H1 (cell line): ENCODE data around the gene UVSSA. TPM values are rescaled to one million over a fixed set of nuclear protein-coding genes. Genes with fewer than 3 reads are reported as not detected.

Source experiments
- CTCF ChIA-PET: fragments of 300-600 bp; sonication (Branson Sonifier 250); formaldehyde crosslinking; loops from one replicate; lab custom pipeline; 2021; ENCODE audit not compliant: partially characterized antibody; lab: Charles Lee
- POLR2A ChIA-PET: fragments of 300-600 bp; sonication (Branson Sonifier 250); formaldehyde crosslinking; loops from one replicate; lab custom pipeline; 2021; ENCODE audit warnings: inconsistent platforms; ENCODE audit not compliant: partially characterized antibody; lab: Charles Lee
- DNase-seq, 2 experiments: peaks; one replicate each; pipeline versions ENCODE4 v3.0.0 to v3.0.0-alpha.2; 2010 to 2022; ENCODE audit warnings: low spot score in 2 of 2, low read depth in 1 of 2, mixed read lengths in 1 of 2
- FAIRE-seq: peaks from 2 replicates; lab custom pipeline; 2011; peaks lifted over from hg19 to GRCh38; lab: Jason Lieb, UNC
- H2AFZ ChIP-seq: 2 replicates; pipeline ENCODE4 v1.8.1; 2012; ENCODE audit warnings: low read length, inconsistent platforms
- H2AK5ac ChIP-seq: 2 replicates; pipeline ENCODE4 v1.6.1; 2013; ENCODE audit warnings: low read depth, low read length
- H2BK120ac ChIP-seq: replicated peaks from 2 replicates; pipeline ENCODE3; 2013; ENCODE audit warnings: low read depth, low read length, inconsistent platforms
- H2BK12ac ChIP-seq: 2 replicates; pipeline ENCODE4 v1.6.1; 2013; ENCODE audit warnings: low read depth, low read length
- H2BK15ac ChIP-seq: 2 replicates; pipeline ENCODE4 v1.6.1; 2013; ENCODE audit warnings: low read length
- H2BK20ac ChIP-seq: 2 replicates; pipeline ENCODE4 v1.6.1; 2013; ENCODE audit warnings: low read length
- H2BK5ac ChIP-seq: 2 replicates; pipeline ENCODE4 v1.6.1; 2013; ENCODE audit warnings: low read depth, low read length
- H3K14ac ChIP-seq: 2 replicates; pipeline ENCODE4 v1.6.1; 2013; ENCODE audit warnings: inconsistent platforms; ENCODE audit not compliant: insufficient read length
- H3K18ac ChIP-seq: 2 replicates; pipeline ENCODE4 v1.6.1; 2013; ENCODE audit warnings: low read length; ENCODE audit errors: extremely low read depth
- H3K23ac ChIP-seq: 2 replicates; pipeline ENCODE4 v1.6.1; 2013; ENCODE audit warnings: inconsistent platforms; ENCODE audit not compliant: insufficient read length
- H3K23me2 ChIP-seq: 2 replicates; pipeline ENCODE4 v1.6.1; 2013; ENCODE audit warnings: low read depth, low read length
- H3K27ac ChIP-seq: 2 replicates; pipeline ENCODE4 v1.6.1; 2011; ENCODE audit warnings: low read depth, low read length, inconsistent platforms
- H3K27me3 ChIP-seq, 4 experiments: replicated peaks in 1 of 4; 1 replicate in 1 of 4; 2 replicates in 3 of 4; pipeline versions ENCODE4 v1.6.1 to v1.8.1; 2011 to 2013; ENCODE audit warnings: low read length in 3 of 4, mild to moderate bottlenecking in 3 of 4, inconsistent platforms in 2 of 4, mixed read lengths in 2 of 4, moderate library complexity in 1 of 4; ENCODE audit not compliant: control insufficient read depth in 3 of 4, insufficient read depth in 3 of 4; ENCODE audit errors: extremely low read depth in 1 of 4
- H3K36me3 ChIP-seq, 4 experiments: 2 replicates each; pipeline versions ENCODE4 v1.6.1 to v1.8.1; 2011 to 2013; ENCODE audit warnings: mild to moderate bottlenecking in 4 of 4, low read length in 3 of 4, moderate library complexity in 2 of 4, control low read depth in 1 of 4, inconsistent platforms in 1 of 4; ENCODE audit not compliant: insufficient read depth in 4 of 4, control insufficient read depth in 2 of 4
- H3K4ac ChIP-seq: replicated peaks from 2 replicates; pipeline ENCODE3; 2013; ENCODE audit warnings: low read length, low read depth, mixed read lengths, inconsistent platforms; ENCODE audit not compliant: insufficient read length
- H3K4me1 ChIP-seq, 4 experiments: replicated peaks in 1 of 4; 1 replicate in 1 of 4; 2 replicates in 3 of 4; pipeline versions ENCODE4 v1.6.1 to v1.8.1; 2011 to 2013; ENCODE audit warnings: low read length in 3 of 4, inconsistent platforms in 2 of 4, mixed read lengths in 1 of 4; ENCODE audit not compliant: insufficient read depth in 4 of 4, control insufficient read depth in 3 of 4
- H3K4me2 ChIP-seq, 2 experiments: 2 replicates each; pipeline versions ENCODE4 v1.6.1 to v1.8.1; 2011 to 2013; ENCODE audit warnings: low read depth in 2 of 2, low read length in 2 of 2, control low read depth in 1 of 2, inconsistent platforms in 1 of 2, mild to moderate bottlenecking in 1 of 2; ENCODE audit not compliant: insufficient read depth in 1 of 2
- H3K4me3 ChIP-seq, 4 experiments: fragments of 200-600, 300-600 bp in 1 of 4; sonication (generic), shearing (Covaris generic), sonication (Bioruptor Twin) in 1 of 4; 2 replicates each; pipeline versions ENCODE4 v1.5.1 to v1.8.1; 2011 to 2016; ENCODE audit warnings: low read length in 4 of 4, low read depth in 3 of 4, control low read depth in 2 of 4, inconsistent platforms in 2 of 4, mild to moderate bottlenecking in 2 of 4, mixed read lengths in 1 of 4, moderate library complexity in 1 of 4; ENCODE audit not compliant: insufficient read depth in 2 of 4; ENCODE audit errors: extremely low read depth in 1 of 4
- H3K56ac ChIP-seq: replicated peaks from 2 replicates; pipeline ENCODE3; 2013; ENCODE audit warnings: low read depth, mild to moderate bottlenecking, mixed read lengths, low read length, inconsistent platforms; ENCODE audit not compliant: insufficient read length
- H3K79me1 ChIP-seq: 2 replicates; pipeline ENCODE4 v1.6.1; 2013; ENCODE audit warnings: low read depth, low read length, control low read depth
- H3K79me2 ChIP-seq, 2 experiments: 2 replicates each; pipeline versions ENCODE4 v1.6.1 to v1.8.1; 2012 to 2013; ENCODE audit warnings: low read length in 2 of 2, mild to moderate bottlenecking in 2 of 2, inconsistent platforms in 1 of 2; ENCODE audit not compliant: insufficient read depth in 2 of 2, control insufficient read depth in 1 of 2
- H3K9ac ChIP-seq, 4 experiments: replicated peaks in 1 of 4; 1 replicate in 1 of 4; 2 replicates in 3 of 4; pipeline versions ENCODE4 v1.6.1 to v1.8.1; 2011 to 2013; ENCODE audit warnings: low read depth in 3 of 4, low read length in 3 of 4, control low read depth in 2 of 4, mild to moderate bottlenecking in 2 of 4, moderate library complexity in 2 of 4, inconsistent platforms in 1 of 4; ENCODE audit errors: extremely low read depth in 1 of 4
- H3K9me3 ChIP-seq, 2 experiments: 2 replicates each; pipeline versions ENCODE4 v1.6.1 to v1.8.1; 2012 to 2013; ENCODE audit warnings: mild to moderate bottlenecking in 2 of 2, moderate library complexity in 2 of 2, control low read depth in 1 of 2, inconsistent platforms in 1 of 2, low read depth in 1 of 2, low read length in 1 of 2, mixed read lengths in 1 of 2; ENCODE audit not compliant: insufficient read depth in 2 of 2
- H4K20me1 ChIP-seq, 2 experiments: replicated peaks in 1 of 2; 2 replicates each; pipeline versions ENCODE3 to v1.8.1; 2011 to 2013; ENCODE audit warnings: inconsistent platforms in 2 of 2, low read length in 2 of 2, mild to moderate bottlenecking in 1 of 2; ENCODE audit not compliant: insufficient read depth in 2 of 2, control insufficient read depth in 1 of 2
- H4K5ac ChIP-seq: 2 replicates; pipeline ENCODE4 v1.6.1; 2013; ENCODE audit warnings: low read length, low read depth, mixed read lengths, inconsistent platforms; ENCODE audit not compliant: insufficient read length
- H4K8ac ChIP-seq: 2 replicates; pipeline ENCODE4 v1.8.0; 2013; ENCODE audit warnings: mild to moderate bottlenecking, moderate library complexity, low read length, inconsistent platforms; ENCODE audit not compliant: insufficient read depth; ENCODE audit errors: extremely low read depth
- H4K91ac ChIP-seq: replicated peaks from 2 replicates; pipeline ENCODE3; 2013; ENCODE audit warnings: low read length, mixed read lengths, inconsistent platforms; ENCODE audit not compliant: insufficient read length
- CEBPB ChIP-seq: IDR thresholded peaks from 2 replicates; pipeline ENCODE4 v1.6.1; 2012; ENCODE audit warnings: low read depth, low read length
- CTCF ChIP-seq, 3 experiments: IDR thresholded peaks; 1 replicate in 2 of 3; 2 replicates in 1 of 3; pipeline versions ENCODE4 v1.5.1 to v1.6.1; 2011; ENCODE audit warnings: low read length in 3 of 3, mild to moderate bottlenecking in 3 of 3, inconsistent platforms in 2 of 3, low read depth in 1 of 3, moderate library complexity in 1 of 3; ENCODE audit not compliant: insufficient read depth in 1 of 3; ENCODE audit errors: control extremely low read depth in 1 of 3
- GTF2F1 ChIP-seq: IDR thresholded peaks from 2 replicates; pipeline ENCODE4 v1.6.1; 2012; ENCODE audit warnings: low read depth, low read length, improper control_type of control experiment, borderline replicate concordance
- JUN ChIP-seq: IDR thresholded peaks from 2 replicates; pipeline ENCODE4 v1.6.1; 2011; ENCODE audit warnings: low read depth, mild to moderate bottlenecking, improper control_type of control experiment, low read length
- MAFK ChIP-seq: IDR thresholded peaks from 2 replicates; pipeline ENCODE4 v1.6.1; 2012; ENCODE audit warnings: low read depth, mild to moderate bottlenecking, improper control_type of control experiment, low read length
- RAD21 ChIP-seq, 2 experiments: IDR thresholded peaks in 1 of 2; conservative IDR thresholded peaks in 1 of 2; 2 replicates each; pipeline ENCODE4 v1.6.1; 2011; ENCODE audit warnings: low read depth in 2 of 2, low read length in 2 of 2, improper control_type of control experiment in 1 of 2, inconsistent platforms in 1 of 2, mild to moderate bottlenecking in 1 of 2, moderate library complexity in 1 of 2
- TAF1 ChIP-seq: IDR thresholded peaks from 2 replicates; pipeline ENCODE4 v1.6.1; 2011; ENCODE audit warnings: mild to moderate bottlenecking, low read depth, low read length
- TCF12 ChIP-seq: IDR thresholded peaks from 2 replicates; pipeline ENCODE4 v1.6.1; 2011; ENCODE audit warnings: low read depth, mild to moderate bottlenecking, low read length
- WGBS, 2 experiments: shearing (Covaris generic) in 1 of 2; methylation state at CpG; one replicate each; pipeline versions ENCODE4 v1.1.6 to v1.1.7; 2013 to 2015; ENCODE audit warnings: low lambda C conversion rate in 2 of 2, mixed read lengths in 2 of 2, inconsistent platforms in 1 of 2, low coverage in 1 of 2, missing lambda C conversion rate in 1 of 2; ENCODE audit not compliant: insufficient replicate concordance in 2 of 2, insufficient coverage in 1 of 2, insufficient read length in 1 of 2; ENCODE audit errors: extremely low coverage in 1 of 2, missing lambda C conversion rate in 1 of 2; 5-methylcytosine and 5-hydroxymethylcytosine counted together
- polyA plus RNA-seq, 7 experiments: library from polyadenylated mRNA; depleted of rRNA in 3 of 7; stranded (reverse) in 5 of 7; unstranded in 2 of 7; fragments of >200 nt in 5 of 7; fragments of 200-250 nt in 2 of 7; gene quantifications; 1 replicate in 5 of 7; 2 replicates in 1 of 7; 4 replicates in 1 of 7; pipeline versions ENCODE4 v1.2.1 to v1.2.3, GENCODE V29; 2011 to 2013; ENCODE audit warnings: missing spikeins in 2 of 7, mixed read lengths in 2 of 7
- total RNA-seq: library from RNA; stranded (reverse); fragmentation: NEBNext Ultra II Directional; extraction: Animal tissue kit (Norgen Biotek cat#: 25700); gene quantifications from 2 replicates; pipeline ENCODE4 v1.2.1, GENCODE V29; 2021

Gene UVSSA
- total and polyA plus RNA-seq, 2 of the 8 experiments (the other 6 are each of a cell fraction or from before 2014, with no cell fraction given) = 14.5 to 19.4 TPM

DNA sequence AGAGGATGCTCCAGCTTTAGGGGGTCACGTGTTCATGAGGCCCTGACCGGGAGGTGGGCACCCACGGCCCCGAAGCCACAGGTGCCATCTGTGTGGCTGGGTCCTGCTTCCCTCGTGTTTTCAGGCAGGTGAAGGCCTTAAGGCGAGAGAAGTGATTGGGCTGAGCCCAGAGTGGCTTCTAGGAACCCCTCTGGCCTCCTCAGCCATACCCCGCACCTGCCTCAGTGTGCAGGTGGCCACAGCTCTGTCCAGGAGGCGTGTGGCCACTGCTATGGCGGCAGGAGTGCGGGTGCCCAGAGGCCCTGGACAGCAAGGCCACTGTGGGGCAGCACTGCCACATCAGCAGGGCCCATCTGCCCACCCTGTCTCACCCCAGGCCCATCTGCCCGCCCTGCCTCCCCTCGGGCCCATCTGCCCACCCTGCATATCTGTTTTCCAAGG is 34.2 kb downstream of the UVSSA start:
- H3K9me3 ChIP-seq = no peaks in the 10 kb centered on the region
- CTCF ChIA-PET = interaction anchor here (0.8 to 1.3 kb wide), 2 partner anchors 9 to 249 kb away, joined by 3 read pairs; no protein-coding TSS in a partner anchor
- no peak for FAIRE-seq
- POLR2A ChIA-PET = no interaction called here
- H3K14ac ChIP-seq = no peak overlapping the region
- H3K79me2 ChIP-seq = no peaks in the 10 kb centered on the region
- H4K20me1 ChIP-seq = peaks cover 0 to 5% of the 10 kb centered on the region in 2 experiments
- no peak overlapping the region for H3K23ac ChIP-seq
- no peak overlapping the region for H2AFZ ChIP-seq
- H3K79me1 ChIP-seq = no peaks in the 10 kb centered on the region
- TF ChIP-seq CEBPB = no peak
- TF ChIP-seq TAF1 = no peak
- no peak for TF ChIP-seq MAFK
- no peak for TF ChIP-seq TCF12
- no peak for TF ChIP-seq CTCF (IDR thresholded peaks at IDR 0.05; ENCODE audit: control extremely low read depth in 1 of 3, insufficient read depth in 1 of 3, low read depth in 1 of 3, low read length in 3 of 3)
- no peak for TF ChIP-seq JUN
- peak in 1 of 2 experiments; percentile 11; a peak in 1 of 4 replicates for TF ChIP-seq RAD21 (IDR thresholded peaks at IDR 0.05 in 1 of 2, conservative IDR thresholded peaks at IDR 0.05 in 1 of 2; ENCODE audit: low read depth in 2 of 2, low read length in 2 of 2)
- TF ChIP-seq GTF2F1 = no peak
- no peaks in the 10 kb centered on the region for H3K4me1 ChIP-seq
- no peak overlapping the region for H4K8ac ChIP-seq
- H3K18ac ChIP-seq = no peak overlapping the region
- H2BK120ac ChIP-seq = no peak overlapping the region
- no peak overlapping the region for H3K27ac ChIP-seq
- no peaks in the 10 kb centered on the region for H3K27me3 ChIP-seq
- 90% methylated on average over 12 of the region's 12 CpGs; no CpG with 5 or more reads in 1 of the 2 experiments for WGBS, 2 experiments
- H2BK12ac ChIP-seq = no peak overlapping the region
- no peak overlapping the region for H2BK20ac ChIP-seq
- H2BK15ac ChIP-seq = no peak overlapping the region
- H3K56ac ChIP-seq = no peak overlapping the region
- H3K9ac ChIP-seq = no peak overlapping the region
- H4K5ac ChIP-seq = no peak overlapping the region
- no peak for DNase-seq
- H2BK5ac ChIP-seq = no peak overlapping the region
- H3K23me2 ChIP-seq = no peaks in the 10 kb centered on the region
- H3K36me3 ChIP-seq = peaks cover 0 to 3% (median 0%) of the 10 kb centered on the region in 4 experiments; a peak in 2 of 8 replicates
- H2AK5ac ChIP-seq = no peak overlapping the region
- H3K4ac ChIP-seq = no peak overlapping the region
- no peak overlapping the region for H3K4me2 ChIP-seq
- H3K4me3 ChIP-seq = no peak overlapping the region
- H4K91ac ChIP-seq = no peak overlapping the region
